GM18858 (cell line): Measurements from ENCODE around the gene SLC14A1.

ENCODE experiments used
- ATAC-seq: cut with Tn5 transposase; IDR thresholded peaks from one replicate; pipeline ENCODE4 v1.9.1; 2021; ENCODE audit not compliant: unreplicated experiment

The SLC14A1 gene

GRCh38 chr18:45719106-45719505 lies 4.9 kb upstream of the SLC14A1 start:
- ATAC-seq = no peak

DNA sequence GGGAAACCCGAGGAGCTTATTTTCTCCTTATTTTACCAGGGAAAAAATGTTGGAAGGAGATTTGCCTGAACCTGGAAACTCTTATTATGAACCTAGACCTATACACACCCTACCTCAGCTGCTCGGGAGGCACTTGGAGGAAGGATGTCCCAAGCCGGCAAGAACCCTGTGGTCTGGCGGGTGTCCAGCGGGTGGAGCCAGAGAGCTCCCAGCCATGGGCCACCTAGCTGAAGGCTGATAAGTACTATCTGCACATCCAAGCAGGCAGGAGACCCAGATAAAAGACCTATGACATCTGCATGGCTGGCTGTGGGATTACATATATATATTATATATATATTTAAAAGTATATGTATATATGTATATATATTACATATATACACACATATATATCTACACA lies 1.1 kb upstream of the SLC14A1 start:
- ATAC-seq = peak; percentile 90

DNA sequence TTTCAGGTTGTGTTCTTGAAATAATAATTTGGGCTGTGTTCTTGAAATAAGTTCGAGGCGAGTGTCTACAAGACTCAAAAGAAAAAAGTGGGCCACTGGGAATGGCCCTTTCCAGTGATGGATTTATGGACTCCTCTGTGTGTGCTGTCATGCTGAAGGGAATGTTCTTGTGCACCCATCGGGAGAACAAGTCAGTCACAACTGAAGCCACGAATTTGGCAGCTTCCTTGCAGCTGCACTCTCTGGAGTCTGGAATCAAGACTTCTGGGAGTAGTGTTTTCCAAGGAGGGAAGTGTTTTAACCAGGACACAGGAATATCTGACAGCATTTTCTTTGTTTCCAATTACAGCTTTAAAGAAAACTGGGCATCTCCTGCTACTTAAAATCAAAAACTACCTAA lies 620 bp downstream of the SLC14A1 start:
- no peak for ATAC-seq

DNA sequence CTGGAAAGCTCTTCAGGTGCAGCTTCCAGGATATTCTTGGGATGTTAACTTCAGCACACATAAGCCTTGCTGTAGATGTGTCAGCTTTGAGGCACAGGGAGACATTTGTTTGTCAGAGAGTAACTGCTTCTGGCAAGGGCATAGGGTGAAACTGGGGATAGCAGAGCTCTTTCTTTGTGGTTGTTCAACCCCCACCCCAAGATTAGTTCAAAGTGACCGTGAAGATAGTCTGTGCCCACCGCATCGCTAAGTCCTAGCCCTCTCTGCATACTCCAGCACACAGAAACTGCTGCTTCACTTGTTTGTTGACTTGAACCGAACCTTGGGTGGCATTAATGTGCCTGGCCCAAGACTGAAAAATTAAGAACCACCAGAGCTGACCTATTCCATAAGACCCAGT lies 1.4 kb downstream of the SLC14A1 start:
- no peak for ATAC-seq

DNA sequence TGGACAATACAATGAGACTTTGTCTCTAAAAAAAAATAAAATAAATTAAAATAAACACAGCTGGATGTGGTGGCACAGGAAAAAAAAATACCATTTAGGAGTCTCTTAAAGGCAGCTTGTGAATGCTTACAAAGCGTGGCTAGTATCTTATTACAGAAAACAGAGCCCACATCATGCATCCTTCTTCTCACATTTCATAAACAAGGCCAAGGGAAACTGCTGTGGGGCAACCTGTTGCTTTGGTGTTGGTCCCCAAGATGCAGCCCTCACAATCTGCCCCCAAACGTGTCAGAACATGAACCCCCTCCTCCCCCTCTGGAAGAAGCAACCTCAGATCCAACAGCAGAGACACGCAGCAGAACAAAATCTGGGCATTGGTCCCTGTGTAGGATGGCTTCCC lies 2.6 kb downstream of the SLC14A1 start:
- no peak for ATAC-seq

GRCh38 chr18:45727068-45727467 lies 3.1 kb downstream of the SLC14A1 start:
- no peak for ATAC-seq

GRCh38 chr18:45728336-45729010 lies 4.5 kb downstream of the SLC14A1 start:
- no peak for ATAC-seq

DNA sequence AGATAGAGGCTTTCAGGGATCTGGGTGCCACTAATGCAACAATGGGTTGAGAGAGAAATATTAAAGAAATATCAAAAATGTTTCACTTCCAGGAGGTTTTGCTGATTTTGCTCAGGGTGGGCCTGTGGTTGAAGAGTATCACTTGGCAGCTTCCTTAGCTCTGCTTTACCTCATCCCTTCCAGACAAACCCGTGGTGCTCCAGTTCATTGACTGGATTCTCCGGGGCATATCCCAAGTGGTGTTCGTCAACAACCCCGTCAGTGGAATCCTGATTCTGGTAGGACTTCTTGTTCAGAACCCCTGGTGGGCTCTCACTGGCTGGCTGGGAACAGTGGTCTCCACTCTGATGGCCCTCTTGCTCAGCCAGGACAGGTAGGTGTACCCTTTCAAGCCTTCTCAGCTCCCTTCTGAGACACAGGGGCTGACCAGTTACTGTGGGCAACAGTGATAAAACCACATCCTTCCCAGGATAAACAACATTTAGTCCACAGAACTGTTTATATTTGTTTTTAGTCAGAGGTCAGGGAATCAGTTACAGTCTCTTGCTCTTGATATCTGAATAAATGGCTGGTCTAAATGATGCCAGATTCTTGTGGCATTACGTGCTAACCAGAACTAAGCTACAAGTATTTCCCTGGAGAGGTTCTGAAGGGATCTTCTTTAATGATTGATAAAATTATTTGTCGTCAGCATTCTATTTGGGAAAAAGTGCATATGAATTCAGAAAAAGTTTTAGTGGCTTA lies 7.0 kb downstream of the SLC14A1 start:
- no peak for ATAC-seq

DNA sequence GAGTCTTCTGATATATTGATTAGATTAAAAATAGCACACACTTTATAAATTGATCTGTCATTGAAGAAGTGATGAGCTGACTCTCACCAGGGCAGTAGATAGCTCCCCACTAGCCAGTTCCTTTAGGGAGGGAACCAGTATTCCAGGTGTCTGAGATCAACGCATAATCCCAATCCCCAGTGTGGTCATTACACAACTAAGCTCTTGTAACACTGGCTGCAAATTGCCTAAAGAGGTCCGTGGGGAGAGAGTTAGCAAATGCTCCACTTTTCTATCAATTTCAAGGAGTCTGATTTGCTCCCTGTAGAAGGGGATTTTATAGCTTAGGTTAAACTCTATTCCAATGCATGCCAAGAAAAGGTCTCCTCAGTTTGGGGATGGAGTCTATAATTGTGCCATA lies 7.7 kb downstream of the SLC14A1 start:
- no peak for ATAC-seq

GRCh38 chr18:45733535-45733934 lies 9.6 kb downstream of the SLC14A1 start:
- no peak for ATAC-seq

DNA sequence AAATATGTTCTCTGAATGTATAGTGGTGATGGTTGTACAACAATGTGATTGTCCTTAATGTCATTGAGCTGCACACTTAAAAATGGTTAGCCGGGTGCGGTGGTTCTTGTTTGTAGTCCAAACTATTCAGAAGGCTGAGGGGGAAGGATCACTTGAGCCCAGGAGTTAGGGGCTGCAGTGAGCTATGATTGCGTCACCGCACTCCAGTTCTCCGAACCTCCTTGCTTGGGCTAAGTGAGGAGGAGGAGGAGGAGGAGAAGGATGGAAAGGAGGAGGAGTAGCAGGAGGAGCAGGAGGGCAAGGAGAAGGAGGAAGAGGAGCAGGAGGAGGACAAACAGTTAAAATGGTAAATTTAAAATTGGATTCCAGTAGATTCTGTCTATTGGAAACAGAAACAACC lies 10.5 kb downstream of the SLC14A1 start:
- no peak for ATAC-seq

DNA sequence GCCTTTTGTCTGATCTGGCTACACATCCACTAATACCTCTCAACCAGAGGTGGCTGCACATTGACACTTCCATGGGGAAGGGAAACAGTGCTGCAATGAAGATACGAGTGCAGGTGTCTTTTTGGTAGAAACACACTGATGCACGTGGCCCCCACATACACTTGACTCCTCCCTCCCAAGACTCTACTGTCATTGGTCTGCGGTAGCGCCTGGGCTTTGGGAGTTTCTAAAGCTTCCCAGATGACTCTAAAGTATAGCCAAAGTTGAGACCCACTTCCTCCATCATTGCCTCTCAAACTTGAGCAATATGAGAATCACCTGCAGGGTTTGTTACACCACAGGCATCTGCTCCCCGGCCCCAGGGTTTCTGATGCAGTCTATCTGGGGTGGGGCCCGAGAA lies 11.0 kb downstream of the SLC14A1 start:
- ATAC-seq = no peak

- ATAC-seq = no peak
Observed at GRCh38 chr18:45738660-45739059, 14.7 kb downstream of the SLC14A1 start.

- no peak for ATAC-seq
Observed at GRCh38 chr18:45739268-45739667, 15.3 kb downstream of the SLC14A1 start.

DNA sequence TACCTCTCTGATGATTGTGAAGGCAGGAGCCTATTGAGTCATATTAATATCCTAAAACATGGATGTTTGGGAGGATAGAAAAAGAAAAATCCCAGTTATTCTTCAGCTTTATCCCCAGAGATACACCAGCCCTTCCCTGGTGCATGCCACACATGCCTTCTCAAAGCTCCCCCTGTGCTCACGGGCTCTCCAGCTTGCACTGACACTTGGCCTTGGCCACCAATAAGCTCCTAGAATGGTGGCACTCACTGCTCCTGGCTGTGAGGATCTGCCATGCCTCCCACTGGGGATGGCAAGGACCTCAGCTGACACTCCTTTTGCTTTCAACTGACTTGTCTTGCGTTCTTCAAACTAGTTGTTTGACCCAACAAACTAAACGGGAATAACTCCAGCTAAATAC lies 15.9 kb downstream of the SLC14A1 start:
- ATAC-seq = no peak

GRCh38 chr18:45741056-45741455 lies 17.1 kb downstream of the SLC14A1 start:
- ATAC-seq = no peak

DNA sequence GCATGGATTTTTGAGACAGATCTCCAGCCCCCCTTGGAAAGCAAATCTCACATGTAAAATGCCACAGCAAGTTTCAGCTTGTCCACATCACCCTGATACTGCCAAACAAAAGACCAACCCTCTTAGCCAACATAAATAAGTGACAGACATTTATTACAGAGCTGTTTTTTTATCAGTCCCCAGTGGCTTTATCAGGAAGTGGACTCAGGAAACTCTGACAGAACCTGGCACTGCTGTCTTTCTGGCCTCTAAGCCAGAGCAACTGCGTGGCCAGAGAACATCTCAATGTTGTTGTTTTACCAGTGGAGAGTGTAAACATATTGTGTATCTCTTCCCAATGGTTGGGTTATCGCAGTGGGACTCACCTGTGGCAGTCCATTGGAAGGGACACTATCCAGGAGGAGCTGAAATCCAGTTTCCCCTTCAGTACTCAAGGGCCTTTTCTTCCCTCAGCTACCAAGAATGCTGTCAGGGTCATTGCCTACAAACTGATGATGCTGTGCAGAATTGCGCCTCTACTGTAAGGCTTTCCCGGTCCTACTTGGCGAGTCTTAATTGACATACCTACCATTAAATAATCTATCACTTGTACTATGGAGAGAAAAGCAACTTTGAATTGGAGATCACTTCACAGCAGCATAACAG lies 22.0 kb downstream of the SLC14A1 start:
- ATAC-seq = no peak

- no peak for ATAC-seq
Observed at GRCh38 chr18:45748501-45748900, 24.5 kb downstream of the SLC14A1 start.

GRCh38 chr18:45749918-45750689 lies 26.1 kb downstream of the SLC14A1 start:
- no peak for ATAC-seq

GRCh38 chr18:45751766-45752165 lies 27.8 kb downstream of the SLC14A1 start:
- ATAC-seq = no peak

- ATAC-seq = no peak
Observed at GRCh38 chr18:45752681-45753080, 28.7 kb downstream of the SLC14A1 start.
